Nephron (organoid): Measurements from ENCODE around the gene ARMC9.

Experiments
- H3K27ac Mint-ChIP-seq, 3 experiments: 2 replicates each; pipeline ENCODE4 v1.8.0; 2020; ENCODE audit warnings: mixed read lengths in 3 of 3, mild to moderate bottlenecking in 2 of 3, moderate library complexity in 1 of 3
- H3K27me3 Mint-ChIP-seq: 2 replicates; pipeline ENCODE4 v1.8.0; 2021; ENCODE audit warnings: low read depth, mild to moderate bottlenecking, moderate library complexity, mixed read lengths
- H3K36me3 Mint-ChIP-seq: 2 replicates; pipeline ENCODE4 v1.8.0; 2020; ENCODE audit warnings: low read depth, mixed read lengths
- H3K4me1 Mint-ChIP-seq: 2 replicates; pipeline ENCODE4 v1.8.0; 2020; ENCODE audit warnings: mixed read lengths
- H3K4me3 Mint-ChIP-seq, 3 experiments: 2 replicates each; pipeline ENCODE4 v1.8.0; 2020; ENCODE audit warnings: mild to moderate bottlenecking in 3 of 3, mixed read lengths in 3 of 3, moderate library complexity in 2 of 3
- H3K9me3 Mint-ChIP-seq: 2 replicates; pipeline ENCODE4 v1.8.0; 2020; ENCODE audit warnings: mixed read lengths
- TF ChIP-seq, protein P1 (sequence below), 3 experiments: fragments of 200-600 bp; sonication (generic); IDR thresholded peaks; one replicate each; pipeline ENCODE4 v1.5.0; 2021; ENCODE audit warnings: antibody characterized with exemption in 3 of 3; ENCODE audit not compliant: unreplicated experiment in 3 of 3

ARMC9 gene

DNA sequence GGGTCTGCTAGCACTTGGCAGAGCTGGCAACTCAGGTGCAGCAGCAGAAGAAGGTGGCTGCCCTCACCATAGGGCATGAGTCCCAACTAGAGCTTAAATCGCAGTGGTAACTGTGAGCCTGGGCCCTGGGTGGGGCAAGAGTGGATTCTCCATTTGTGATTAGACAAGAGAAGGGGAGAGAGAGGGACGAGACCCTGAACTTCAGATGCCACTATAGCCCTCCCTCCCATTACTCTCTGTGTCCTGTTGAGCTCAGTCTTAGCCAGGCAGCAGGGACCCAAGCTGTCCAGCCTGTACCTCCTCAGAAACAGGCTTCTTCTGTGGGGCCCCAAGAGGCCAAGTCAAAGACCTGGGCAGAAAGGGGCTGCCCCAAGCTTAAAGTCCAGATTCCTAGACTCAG lies 127.4 kb downstream of the ARMC9 start:
- H3K9me3 Mint-ChIP-seq: no peaks in the 10 kb centered on the region
- no peak overlapping the region for H3K27ac Mint-ChIP-seq
- no peak overlapping the region for H3K4me3 Mint-ChIP-seq
- H3K4me1 Mint-ChIP-seq: no peaks in the 10 kb centered on the region
- no peaks in the 10 kb centered on the region for H3K27me3 Mint-ChIP-seq
- H3K36me3 Mint-ChIP-seq: peaks cover 32% of the 10 kb centered on the region
- TF ChIP-seq, protein P1, sequence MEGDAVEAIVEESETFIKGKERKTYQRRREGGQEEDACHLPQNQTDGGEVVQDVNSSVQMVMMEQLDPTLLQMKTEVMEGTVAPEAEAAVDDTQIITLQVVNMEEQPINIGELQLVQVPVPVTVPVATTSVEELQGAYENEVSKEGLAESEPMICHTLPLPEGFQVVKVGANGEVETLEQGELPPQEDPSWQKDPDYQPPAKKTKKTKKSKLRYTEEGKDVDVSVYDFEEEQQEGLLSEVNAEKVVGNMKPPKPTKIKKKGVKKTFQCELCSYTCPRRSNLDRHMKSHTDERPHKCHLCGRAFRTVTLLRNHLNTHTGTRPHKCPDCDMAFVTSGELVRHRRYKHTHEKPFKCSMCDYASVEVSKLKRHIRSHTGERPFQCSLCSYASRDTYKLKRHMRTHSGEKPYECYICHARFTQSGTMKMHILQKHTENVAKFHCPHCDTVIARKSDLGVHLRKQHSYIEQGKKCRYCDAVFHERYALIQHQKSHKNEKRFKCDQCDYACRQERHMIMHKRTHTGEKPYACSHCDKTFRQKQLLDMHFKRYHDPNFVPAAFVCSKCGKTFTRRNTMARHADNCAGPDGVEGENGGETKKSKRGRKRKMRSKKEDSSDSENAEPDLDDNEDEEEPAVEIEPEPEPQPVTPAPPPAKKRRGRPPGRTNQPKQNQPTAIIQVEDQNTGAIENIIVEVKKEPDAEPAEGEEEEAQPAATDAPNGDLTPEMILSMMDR (IDR thresholded peaks at IDR 0.05; ENCODE audit: unreplicated experiment in 3 of 3): no peak

DNA sequence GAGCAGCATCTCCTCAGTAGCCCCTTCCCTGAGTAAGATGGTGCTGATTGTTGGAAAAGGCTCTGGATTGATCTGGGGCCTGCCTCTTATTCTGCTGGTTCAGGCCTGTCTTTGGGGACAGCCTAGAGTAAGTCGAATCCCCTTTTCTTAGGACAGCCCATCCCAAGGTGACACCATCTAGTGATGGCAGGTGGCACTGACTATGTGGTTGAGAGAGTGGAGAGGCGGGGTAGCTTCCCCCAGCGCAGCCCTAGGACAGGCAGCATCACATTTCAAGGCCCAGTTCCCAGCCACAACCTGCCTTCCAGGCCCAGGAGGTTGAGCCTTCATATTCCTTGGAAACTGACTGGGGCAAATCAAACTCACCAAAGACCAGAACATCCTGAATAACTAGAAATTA lies 128.0 kb downstream of the ARMC9 start:
- Mint-ChIP-seq H3K4me1 (no peaks in the 10 kb centered on the region), H3K36me3 (peaks cover 37% of the 10 kb centered on the region), H3K27ac (no peak overlapping the region), H3K9me3 (no peaks in the 10 kb centered on the region), H3K27me3 (no peaks in the 10 kb centered on the region), H3K4me3 (no peak overlapping the region)
- TF ChIP-seq, protein P1 (IDR thresholded peaks at IDR 0.05; ENCODE audit: unreplicated experiment in 3 of 3): no peak

DNA sequence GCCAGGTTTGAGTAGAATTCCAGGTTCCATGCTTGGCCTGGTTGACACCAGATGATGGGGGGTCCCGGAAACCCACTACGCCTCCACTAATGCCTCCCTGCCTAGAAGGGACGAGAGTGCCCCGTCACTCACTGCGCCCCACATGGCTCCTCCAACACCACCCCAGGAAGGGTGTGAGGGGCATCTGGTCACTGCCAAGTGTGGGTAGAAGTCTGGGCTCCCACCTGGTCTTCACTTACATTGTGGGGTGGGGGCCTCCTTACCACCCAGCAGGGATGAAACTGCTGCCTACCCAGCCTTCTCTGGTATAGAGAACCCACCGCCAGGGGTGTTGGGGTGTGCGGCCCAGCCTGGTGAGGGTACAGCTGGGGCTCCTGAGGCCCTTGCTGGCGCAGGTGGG lies 131.9 kb downstream of the ARMC9 start:
- TF ChIP-seq, protein P1 (IDR thresholded peaks at IDR 0.05; ENCODE audit: unreplicated experiment in 3 of 3): no peak
- Mint-ChIP-seq H3K36me3 (peaks cover 62% of the 10 kb centered on the region), H3K9me3 (no peaks in the 10 kb centered on the region), H3K4me3 (no peak overlapping the region), H3K27me3 (no peaks in the 10 kb centered on the region), H3K27ac (no peak overlapping the region), H3K4me1 (peaks cover 5% of the 10 kb centered on the region)

DNA sequence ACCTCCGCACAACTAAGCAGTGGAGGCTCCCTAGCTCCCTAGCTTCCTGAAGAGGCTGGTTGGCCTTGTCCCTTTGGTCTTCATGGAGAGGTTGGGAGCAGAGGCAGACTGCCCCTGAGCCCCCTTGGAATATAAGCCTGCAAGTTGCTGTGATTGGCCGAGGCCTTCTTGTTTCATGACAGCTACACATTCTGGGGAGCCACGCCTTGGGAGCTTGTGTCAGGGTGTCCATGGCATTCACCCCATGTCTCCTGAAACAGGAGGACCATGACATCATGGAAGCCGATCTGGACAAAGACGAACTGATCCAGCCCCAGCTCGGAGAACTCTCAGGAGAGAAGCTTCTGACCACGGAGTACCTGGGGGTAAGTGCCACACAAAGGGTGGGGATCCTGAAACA lies 133.1 kb downstream of the ARMC9 start:
- H3K27ac Mint-ChIP-seq: no peak overlapping the region
- H3K27me3 Mint-ChIP-seq: no peaks in the 10 kb centered on the region
- H3K36me3 Mint-ChIP-seq: peaks cover 62% of the 10 kb centered on the region

DNA sequence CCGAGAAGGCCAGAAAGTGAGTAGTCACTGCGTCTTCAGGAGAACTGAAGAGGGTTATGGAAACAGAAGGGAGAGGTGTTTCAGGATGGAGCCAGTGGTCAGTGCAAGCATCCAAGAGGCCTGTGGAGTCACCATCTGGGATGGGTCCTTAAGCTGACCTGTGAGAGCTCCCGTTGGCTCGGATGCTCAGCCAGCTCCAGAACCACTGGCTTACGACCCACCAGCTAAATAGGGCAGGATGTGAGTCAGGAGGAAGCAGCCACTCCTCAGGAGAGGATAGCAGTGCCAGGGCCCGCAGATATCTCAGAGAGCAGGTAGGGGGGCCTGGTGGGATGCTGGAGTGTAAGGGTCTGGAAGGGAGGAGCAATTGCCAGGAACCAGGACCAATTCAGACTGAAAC lies 134.0 kb downstream of the ARMC9 start:
- Mint-ChIP-seq H3K27me3 (no peaks in the 10 kb centered on the region), H3K4me1 (peaks cover 5% of the 10 kb centered on the region), H3K36me3 (peaks cover 57% of the 10 kb centered on the region), H3K27ac (no peak overlapping the region), H3K9me3 (no peaks in the 10 kb centered on the region), H3K4me3 (no peak overlapping the region)
- TF ChIP-seq, protein P1 (IDR thresholded peaks at IDR 0.05; ENCODE audit: unreplicated experiment in 3 of 3): no peak

More for the DNA sequence above, 133.1 kb downstream of the ARMC9 start:
- Mint-ChIP-seq H3K4me3 (no peak overlapping the region), H3K4me1 (peaks cover 5% of the 10 kb centered on the region), H3K9me3 (no peaks in the 10 kb centered on the region)
- TF ChIP-seq, protein P1 (IDR thresholded peaks at IDR 0.05; ENCODE audit: unreplicated experiment in 3 of 3): no peak

DNA sequence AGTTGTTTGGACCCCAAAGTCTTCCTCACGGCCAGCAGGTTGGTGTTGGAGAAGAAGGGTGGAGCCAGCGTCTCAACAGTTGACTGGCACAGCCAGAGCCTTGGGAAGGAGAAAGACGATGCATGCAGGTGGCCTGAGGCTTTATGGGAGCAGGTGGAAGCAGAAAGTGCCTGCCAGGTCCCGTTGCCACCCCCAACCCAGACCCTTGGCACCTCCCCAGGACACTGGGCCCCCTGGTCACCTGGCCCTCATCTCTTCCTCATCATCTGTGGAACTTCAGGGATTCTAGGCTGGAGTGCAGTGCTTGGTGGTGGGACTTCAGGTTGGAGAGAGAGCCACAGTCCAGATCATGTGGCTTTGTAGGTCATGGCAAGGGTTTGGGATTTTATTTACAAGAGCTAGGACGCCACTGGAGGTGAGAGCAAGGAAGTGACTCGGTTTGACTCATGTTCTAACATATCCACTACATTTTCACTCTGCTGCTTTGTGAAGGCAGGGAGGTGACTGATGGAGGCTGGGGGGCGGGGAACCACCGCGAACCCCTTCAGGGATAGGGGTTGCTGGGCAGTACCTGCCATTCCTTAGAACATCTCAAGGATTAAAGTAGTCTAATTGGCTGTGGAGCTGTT lies 134.6 kb downstream of the ARMC9 start:
- TF ChIP-seq, protein P1 (IDR thresholded peaks at IDR 0.05; ENCODE audit: unreplicated experiment in 3 of 3): no peak
- no peaks in the 10 kb centered on the region for H3K27me3 Mint-ChIP-seq
- no peaks in the 10 kb centered on the region for H3K9me3 Mint-ChIP-seq
- peaks cover 5% of the 10 kb centered on the region for H3K4me1 Mint-ChIP-seq
- no peak overlapping the region for H3K27ac Mint-ChIP-seq
- peaks cover 55% of the 10 kb centered on the region for H3K36me3 Mint-ChIP-seq
- H3K4me3 Mint-ChIP-seq: no peak overlapping the region
